ENCODE results near the gene ZNF512. TPM values are rescaled to one million over a fixed set of nuclear protein-coding genes. Genes with fewer than 3 reads are reported as not detected.
A peak's percentile ranks its signal among the peaks of the same experiment; 100 is the strongest.

ZNF512 gene
- total and polyA plus RNA-seq, 9 of the 15 experiments (the other 6 are each of a cell fraction or from before 2014, with no cell fraction given): 24.7 to 101 (median 65.9) TPM

GRCh38 chr2:27640722-27641245 is 57.9 kb downstream of the ZNF512 start:
- H3K9me3 ChIP-seq (replicated peaks; ENCODE audit: control insufficient read depth, insufficient read depth, low read depth, low read length): no peaks in the 10 kb centered on the region
- intact Hi-C loops (cut with micrococcal nuclease): no loop called here
- FAIRE-seq (no peak), ATAC-seq (no peak), DNase-seq (ENCODE audit: extremely low read depth in 1 of 4, low spot score in 3 of 4) (no peak)
- ChIA-PET CTCF (ENCODE audit: low intra/inter-chr PET ratio) (no interaction called here), POLR2A (interaction anchor here (0.9 to 1.3 kb wide), 3 partner anchors 14 to 231 kb away, joined by 3 to 4 read pairs (median 3); partner anchors contain the start of genes PPM1G, SLC4A1AP and SUPT7L)
- H3K9ac ChIP-seq (ENCODE audit: insufficient read depth in 1 of 2, low read depth in 2 of 2, low read length in 2 of 2): no peak overlapping the region
- in situ Hi-C loops (cut with MboI): no loop called here
- TF ChIP-seq ZNF134 (CRISPR knock-in tag; conservative IDR thresholded peaks at IDR 0.05) (no peak), POLR3G (IDR thresholded peaks at IDR 0.05; ENCODE audit: extremely low read depth, insufficient read length, insufficient replicate concordance) (no peak), SMAD4 (CRISPR knock-in tag; conservative IDR thresholded peaks at IDR 0.05) (no peak), DIDO1 (tag; IDR thresholded peaks at IDR 0.05; ENCODE audit: low read depth) (no peak), RHOXF2B (CRISPR knock-in tag; conservative IDR thresholded peaks at IDR 0.05) (no peak), ZNF561 (CRISPR knock-in tag; conservative IDR thresholded peaks at IDR 0.05) (no peak)
- TF ChIP-seq, protein P1, sequence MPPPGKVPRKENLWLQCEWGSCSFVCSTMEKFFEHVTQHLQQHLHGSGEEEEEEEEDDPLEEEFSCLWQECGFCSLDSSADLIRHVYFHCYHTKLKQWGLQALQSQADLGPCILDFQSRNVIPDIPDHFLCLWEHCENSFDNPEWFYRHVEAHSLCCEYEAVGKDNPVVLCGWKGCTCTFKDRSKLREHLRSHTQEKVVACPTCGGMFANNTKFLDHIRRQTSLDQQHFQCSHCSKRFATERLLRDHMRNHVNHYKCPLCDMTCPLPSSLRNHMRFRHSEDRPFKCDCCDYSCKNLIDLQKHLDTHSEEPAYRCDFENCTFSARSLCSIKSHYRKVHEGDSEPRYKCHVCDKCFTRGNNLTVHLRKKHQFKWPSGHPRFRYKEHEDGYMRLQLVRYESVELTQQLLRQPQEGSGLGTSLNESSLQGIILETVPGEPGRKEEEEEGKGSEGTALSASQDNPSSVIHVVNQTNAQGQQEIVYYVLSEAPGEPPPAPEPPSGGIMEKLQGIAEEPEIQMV (tag; conservative IDR thresholded peaks at IDR 0.05; ENCODE audit: low read depth): peak; percentile 15; the same call in 1 of the 2 replicates
- 47% methylated on average over 2 of the region's 2 CpGs for WGBS (ENCODE audit: insufficient coverage, low coverage, missing lambda C conversion rate)
- no peaks in the 10 kb centered on the region for H3K4me1 ChIP-seq (replicated peaks in 1 of 2; ENCODE audit: control insufficient read depth in 2 of 2, insufficient read depth in 2 of 2, low read length in 2 of 2)
- no peaks in the 10 kb centered on the region for H4K20me1 ChIP-seq (replicated peaks; ENCODE audit: control insufficient read depth, insufficient read depth, low read length)
- no peaks in the 10 kb centered on the region for H3K27me3 ChIP-seq (ENCODE audit: control insufficient read depth in 2 of 2, insufficient read depth in 2 of 2, low read length in 2 of 2)
- H3K36me3 ChIP-seq (ENCODE audit: control insufficient read depth, insufficient read depth, low read length): peaks cover 75% of the 10 kb centered on the region
- H2AFZ ChIP-seq (ENCODE audit: low read depth, low read length): no peak overlapping the region
- no peak overlapping the region for H3K27ac ChIP-seq (ENCODE audit: extremely low read depth, low read depth, low read length)
- no TSS peak for BruUV-seq (replicated peaks)
- no peak overlapping the region for H3K4me2 ChIP-seq (ENCODE audit: insufficient read depth, low read length)
- H3K9me1 ChIP-seq (ENCODE audit: control insufficient read depth, insufficient read depth, low read length): no peaks in the 10 kb centered on the region
- H3K79me2 ChIP-seq (ENCODE audit: control insufficient read depth, insufficient read depth, low read length): no peaks in the 10 kb centered on the region
- H3K4me3 ChIP-seq: no peak overlapping the region

Data from K562 (cell line).